Brain microvascular endothelial cell (primary cell): ENCODE data around the gene MAD1L1.

Experiments
- DNase-seq: peaks from one replicate; pipeline ENCODE4 v3.0.0-alpha.2; 2020
- H3K27ac ChIP-seq: fragments of 250-450 bp; sonication (Bioruptor Pico); 2 replicates; pipeline ENCODE4 v1.5.1; 2020; ENCODE audit warnings: mild to moderate bottlenecking, moderate library complexity
- H3K27me3 ChIP-seq: fragments of 250-450 bp; sonication (Bioruptor Pico); replicated peaks from 2 replicates; pipeline ENCODE4 v1.5.1; 2020; ENCODE audit warnings: mild to moderate bottlenecking
- H3K36me3 ChIP-seq: fragments of 250-450 bp; sonication (Bioruptor Pico); replicated peaks from 2 replicates; pipeline ENCODE4 v1.5.1; 2020; ENCODE audit warnings: mild to moderate bottlenecking
- H3K4me3 ChIP-seq: 2 replicates; pipeline ENCODE4 v1.5.1; 2011; ENCODE audit warnings: low read depth, mild to moderate bottlenecking, control low read depth, low read length, moderate library complexity
- in situ Hi-C: cut with HindIII; loops from 2 replicates; pipeline ENCODE4 v1.10.0; 2017; ENCODE audit warnings: low sequenced_read_pairs, low pct_ligation_motif_present
- TF ChIP-seq, protein P1 (sequence below): IDR thresholded peaks from 2 replicates; pipeline ENCODE4 v1.5.1; 2011; ENCODE audit warnings: low read depth, mild to moderate bottlenecking, moderate library complexity, low read length, control low read depth, inconsistent platforms; ENCODE audit errors: missing control alignments

MAD1L1 gene

DNA sequence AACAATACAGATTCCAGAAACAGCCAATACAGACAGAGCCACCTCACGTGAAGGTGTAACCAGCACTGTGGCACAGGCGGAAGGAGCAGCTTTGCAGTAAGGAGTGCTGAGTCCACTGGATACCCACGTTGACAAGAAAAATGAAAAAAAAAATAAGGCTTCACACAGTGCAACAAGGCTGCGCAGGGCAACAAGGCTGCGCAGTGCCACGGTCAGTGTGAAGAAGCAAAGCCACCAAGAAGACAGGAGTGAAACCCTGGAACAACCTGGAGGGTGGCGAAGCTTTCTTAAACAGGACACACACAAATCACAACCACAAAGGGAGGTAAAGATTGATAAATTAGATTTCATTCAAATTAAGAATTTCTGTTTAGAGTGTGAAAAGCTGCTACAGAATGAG lies 204.0 kb downstream of the MAD1L1 start:
- Histone ChIP-seq H3K36me3 (no peaks in the 10 kb centered on the region), H3K27me3 (no peaks in the 10 kb centered on the region), H3K27ac (no peak overlapping the region), H3K4me3 (no peak overlapping the region)
- in situ Hi-C loops = no loop called here
- DNase-seq = no peak
- TF ChIP-seq, protein P1, sequence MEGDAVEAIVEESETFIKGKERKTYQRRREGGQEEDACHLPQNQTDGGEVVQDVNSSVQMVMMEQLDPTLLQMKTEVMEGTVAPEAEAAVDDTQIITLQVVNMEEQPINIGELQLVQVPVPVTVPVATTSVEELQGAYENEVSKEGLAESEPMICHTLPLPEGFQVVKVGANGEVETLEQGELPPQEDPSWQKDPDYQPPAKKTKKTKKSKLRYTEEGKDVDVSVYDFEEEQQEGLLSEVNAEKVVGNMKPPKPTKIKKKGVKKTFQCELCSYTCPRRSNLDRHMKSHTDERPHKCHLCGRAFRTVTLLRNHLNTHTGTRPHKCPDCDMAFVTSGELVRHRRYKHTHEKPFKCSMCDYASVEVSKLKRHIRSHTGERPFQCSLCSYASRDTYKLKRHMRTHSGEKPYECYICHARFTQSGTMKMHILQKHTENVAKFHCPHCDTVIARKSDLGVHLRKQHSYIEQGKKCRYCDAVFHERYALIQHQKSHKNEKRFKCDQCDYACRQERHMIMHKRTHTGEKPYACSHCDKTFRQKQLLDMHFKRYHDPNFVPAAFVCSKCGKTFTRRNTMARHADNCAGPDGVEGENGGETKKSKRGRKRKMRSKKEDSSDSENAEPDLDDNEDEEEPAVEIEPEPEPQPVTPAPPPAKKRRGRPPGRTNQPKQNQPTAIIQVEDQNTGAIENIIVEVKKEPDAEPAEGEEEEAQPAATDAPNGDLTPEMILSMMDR = no peak

DNA sequence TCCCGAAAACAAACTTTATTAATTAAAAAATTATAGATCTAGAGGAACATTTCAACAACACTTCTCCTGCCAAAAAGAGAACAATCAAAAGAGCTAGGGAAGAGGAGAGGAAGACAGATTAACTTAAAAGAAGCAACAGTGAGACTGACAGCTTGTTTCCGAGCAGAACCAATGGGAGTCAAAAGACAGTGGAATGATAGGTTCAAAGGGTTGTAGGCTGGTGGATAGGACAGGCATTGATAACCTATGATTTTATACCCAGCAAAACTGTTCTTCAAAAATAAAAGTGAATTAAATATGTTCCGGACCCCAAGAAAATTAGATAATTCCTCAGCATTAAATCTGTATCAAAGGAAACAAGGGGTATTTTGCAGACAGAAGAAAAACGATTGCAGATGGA lies 207.6 kb downstream of the MAD1L1 start:
- in situ Hi-C loops = no loop called here
- Histone ChIP-seq H3K27ac (no peak overlapping the region), H3K36me3 (no peaks in the 10 kb centered on the region), H3K4me3 (no peak overlapping the region), H3K27me3 (no peaks in the 10 kb centered on the region)
- TF ChIP-seq, protein P1 = no peak
- DNase-seq = no peak

DNA sequence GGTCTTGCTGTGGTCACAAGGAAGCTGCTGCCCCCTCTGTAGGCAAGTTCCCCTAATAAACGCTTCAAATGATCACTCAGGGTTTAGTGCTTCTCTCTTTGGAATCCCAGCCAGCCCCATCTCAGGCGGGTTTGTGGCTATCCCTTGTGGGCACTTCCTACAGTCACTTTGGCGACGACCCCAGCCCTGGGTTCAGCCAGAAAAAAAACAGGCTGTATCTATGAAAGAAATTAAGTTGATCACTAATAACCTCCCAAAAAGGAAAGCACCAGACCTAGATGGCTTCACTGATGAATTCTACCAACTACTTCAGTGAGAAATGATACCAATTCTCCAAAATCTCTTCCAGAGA lies 208.2 kb downstream of the MAD1L1 start:
- H3K27ac ChIP-seq = no peak overlapping the region
- H3K36me3 ChIP-seq = no peaks in the 10 kb centered on the region
- DNase-seq = no peak
- TF ChIP-seq, protein P1 = no peak
- in situ Hi-C loops = no loop called here
- H3K4me3 ChIP-seq = no peak overlapping the region
- no peaks in the 10 kb centered on the region for H3K27me3 ChIP-seq

DNA sequence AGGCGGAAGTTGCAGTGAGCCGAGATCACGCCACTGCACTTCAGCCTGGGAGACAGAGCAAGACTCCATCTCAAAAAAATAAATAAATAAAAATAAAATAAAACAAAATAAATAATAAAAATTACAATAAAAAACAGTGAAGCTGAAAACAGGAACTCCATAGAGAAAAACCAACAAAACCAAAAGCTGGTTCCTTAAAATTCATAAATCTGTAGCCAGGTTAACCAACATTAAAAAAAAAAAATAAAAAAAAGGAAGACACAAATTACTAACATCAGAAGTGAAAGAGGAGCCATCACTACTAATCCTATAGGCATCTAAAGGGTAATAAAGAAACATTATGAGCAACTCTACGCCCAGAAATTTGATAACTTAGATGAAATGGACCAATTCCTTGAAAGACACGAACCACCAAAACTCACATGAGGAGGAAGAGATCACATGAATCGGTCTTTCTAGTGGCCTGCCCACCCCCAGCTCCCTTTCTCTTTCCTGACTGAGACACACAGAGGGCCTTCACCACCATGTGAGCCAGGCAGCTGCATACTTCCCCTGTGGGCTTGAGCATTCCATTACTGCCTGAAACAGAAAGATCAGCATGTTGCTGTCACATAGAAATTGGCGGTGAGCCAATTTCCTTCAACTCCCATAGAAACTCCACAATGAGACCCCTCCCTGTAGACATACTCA lies 208.7 kb downstream of the MAD1L1 start:
- Histone ChIP-seq H3K27me3 (no peaks in the 10 kb centered on the region), H3K4me3 (no peak overlapping the region), H3K27ac (no peak overlapping the region), H3K36me3 (no peaks in the 10 kb centered on the region)
- TF ChIP-seq, protein P1 = no peak
- peak; percentile 32 for DNase-seq
- in situ Hi-C loops = no loop called here

DNA sequence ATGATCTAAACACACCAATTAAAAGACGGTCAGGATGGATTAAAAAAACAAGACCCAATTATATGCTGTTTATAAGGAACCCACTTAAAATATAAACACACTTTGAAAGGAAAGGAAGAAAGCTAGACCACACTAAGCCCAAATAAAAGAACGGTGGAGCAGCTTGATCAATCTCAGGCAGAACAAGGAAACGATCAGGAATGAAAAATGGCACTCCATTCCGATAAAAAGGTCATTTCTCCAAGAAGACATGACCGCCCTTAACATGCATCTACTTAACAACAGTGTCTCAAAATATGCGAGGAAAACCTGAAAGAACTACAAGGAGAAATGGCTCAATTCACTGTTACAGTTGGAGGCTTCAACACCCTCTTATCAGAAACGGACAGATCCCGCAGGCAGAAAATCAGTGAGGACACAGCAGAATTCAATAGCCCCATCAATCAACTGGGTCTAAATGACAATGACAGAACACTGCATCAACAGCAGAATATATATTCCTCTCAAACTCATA lies 210.0 kb downstream of the MAD1L1 start:
- in situ Hi-C loops = no loop called here
- DNase-seq = no peak
- TF ChIP-seq, protein P1 = no peak
- H3K27me3 ChIP-seq = no peaks in the 10 kb centered on the region
- no peaks in the 10 kb centered on the region for H3K36me3 ChIP-seq
- no peak overlapping the region for H3K4me3 ChIP-seq
- H3K27ac ChIP-seq = no peak overlapping the region

DNA sequence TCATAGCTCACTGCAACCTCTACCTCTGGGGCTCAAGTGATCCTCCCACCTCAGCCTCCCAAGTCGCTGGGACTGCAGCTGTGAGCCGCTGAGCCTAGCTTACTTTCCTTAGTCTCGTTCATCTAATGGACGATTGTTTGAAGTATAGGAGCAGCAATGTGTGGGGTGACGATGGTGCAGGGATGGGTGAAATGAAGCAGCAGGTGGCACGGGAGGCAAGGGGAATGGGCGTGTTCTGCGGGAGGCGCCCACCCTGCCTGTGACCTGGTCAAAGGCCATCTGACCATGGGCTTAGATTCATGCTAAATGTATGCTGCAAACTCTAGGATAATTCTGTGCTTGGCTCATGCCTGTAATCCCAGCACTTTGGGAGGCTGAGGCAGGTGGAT lies 210.7 kb downstream of the MAD1L1 start:
- Histone ChIP-seq H3K4me3 (no peak overlapping the region), H3K27me3 (no peaks in the 10 kb centered on the region), H3K36me3 (no peaks in the 10 kb centered on the region), H3K27ac (no peak overlapping the region)
- TF ChIP-seq, protein P1 = no peak
- DNase-seq = no peak
- in situ Hi-C loops = no loop called here
